ENCODE data around the gene SIMC1. TPM values are rescaled to one million over a fixed set of nuclear protein-coding genes. Genes with fewer than 3 reads are reported as not detected.

SIMC1 gene
- total RNA-seq, 2 donors from 2014 or later: 15.9 to 57.9 TPM

DNA sequence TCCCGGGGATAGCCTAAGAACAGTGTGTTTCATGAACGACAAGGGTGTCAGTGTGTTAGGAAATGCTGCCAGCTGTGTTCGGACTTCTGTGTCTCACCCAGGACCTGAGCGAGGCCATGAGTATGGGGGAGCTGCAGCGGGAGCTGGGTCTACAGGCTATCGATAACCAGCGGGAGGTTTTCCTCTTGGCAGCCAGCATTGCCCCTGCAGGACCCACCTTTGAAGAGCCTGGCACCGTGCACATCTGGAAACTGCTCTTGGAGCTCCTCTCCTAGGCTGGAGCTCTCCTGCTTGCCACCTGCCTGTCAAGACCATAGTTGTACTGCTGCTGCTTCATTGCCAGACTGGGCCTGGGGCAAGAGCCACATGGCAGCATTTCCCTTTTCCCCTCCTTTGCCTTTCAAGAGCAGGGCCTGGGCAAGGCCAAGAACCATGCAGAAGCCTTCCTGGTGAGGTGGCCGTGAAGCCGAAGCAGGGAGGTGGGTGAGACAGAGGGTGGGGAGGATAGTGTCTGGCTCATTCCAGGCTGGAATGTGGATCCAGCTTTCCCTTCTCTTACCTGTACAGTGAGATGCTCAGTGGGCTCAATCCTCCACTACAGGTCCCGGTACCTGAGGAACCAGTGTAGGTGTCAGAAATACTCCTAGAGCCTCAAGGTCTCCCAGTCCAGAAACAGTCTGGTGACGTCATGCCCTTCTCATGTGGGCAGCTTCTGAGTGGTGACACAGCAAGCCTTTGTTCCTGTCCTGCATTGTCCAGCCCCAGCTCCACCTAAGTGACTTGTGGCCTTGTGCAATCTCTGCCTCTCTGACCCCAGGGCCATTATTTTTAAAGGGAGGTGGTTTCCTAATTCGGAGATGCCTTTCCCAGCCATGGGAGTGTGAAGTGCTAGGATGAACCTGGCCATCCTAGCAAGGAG is 133.7 kb downstream of the SIMC1 start:
- WGBS: 93% methylated on average over 13 of the region's 13 CpGs
- Histone ChIP-seq H3K36me3 (no peaks in the 10 kb centered on the region), H3K27me3 (replicated peaks; ENCODE audit: insufficient read depth) (no peaks in the 10 kb centered on the region), H3K9me3 (no peaks in the 10 kb centered on the region), H3K4me3 (no peak overlapping the region), H3K4me1 (replicated peaks) (no peaks in the 10 kb centered on the region), H3K27ac (no peak overlapping the region)
- TF ChIP-seq, protein P1, sequence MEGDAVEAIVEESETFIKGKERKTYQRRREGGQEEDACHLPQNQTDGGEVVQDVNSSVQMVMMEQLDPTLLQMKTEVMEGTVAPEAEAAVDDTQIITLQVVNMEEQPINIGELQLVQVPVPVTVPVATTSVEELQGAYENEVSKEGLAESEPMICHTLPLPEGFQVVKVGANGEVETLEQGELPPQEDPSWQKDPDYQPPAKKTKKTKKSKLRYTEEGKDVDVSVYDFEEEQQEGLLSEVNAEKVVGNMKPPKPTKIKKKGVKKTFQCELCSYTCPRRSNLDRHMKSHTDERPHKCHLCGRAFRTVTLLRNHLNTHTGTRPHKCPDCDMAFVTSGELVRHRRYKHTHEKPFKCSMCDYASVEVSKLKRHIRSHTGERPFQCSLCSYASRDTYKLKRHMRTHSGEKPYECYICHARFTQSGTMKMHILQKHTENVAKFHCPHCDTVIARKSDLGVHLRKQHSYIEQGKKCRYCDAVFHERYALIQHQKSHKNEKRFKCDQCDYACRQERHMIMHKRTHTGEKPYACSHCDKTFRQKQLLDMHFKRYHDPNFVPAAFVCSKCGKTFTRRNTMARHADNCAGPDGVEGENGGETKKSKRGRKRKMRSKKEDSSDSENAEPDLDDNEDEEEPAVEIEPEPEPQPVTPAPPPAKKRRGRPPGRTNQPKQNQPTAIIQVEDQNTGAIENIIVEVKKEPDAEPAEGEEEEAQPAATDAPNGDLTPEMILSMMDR (IDR thresholded peaks at IDR 0.05): no peak
- TF ChIP-seq POLR2AphosphoS5 (IDR thresholded peaks at IDR 0.05) (no peak), POLR2A (IDR thresholded peaks at IDR 0.05) (no peak)
- intact Hi-C loops (cut with DNase I): no loop called here
- DNase-seq (ENCODE audit: low spot score): no peak

DNA sequence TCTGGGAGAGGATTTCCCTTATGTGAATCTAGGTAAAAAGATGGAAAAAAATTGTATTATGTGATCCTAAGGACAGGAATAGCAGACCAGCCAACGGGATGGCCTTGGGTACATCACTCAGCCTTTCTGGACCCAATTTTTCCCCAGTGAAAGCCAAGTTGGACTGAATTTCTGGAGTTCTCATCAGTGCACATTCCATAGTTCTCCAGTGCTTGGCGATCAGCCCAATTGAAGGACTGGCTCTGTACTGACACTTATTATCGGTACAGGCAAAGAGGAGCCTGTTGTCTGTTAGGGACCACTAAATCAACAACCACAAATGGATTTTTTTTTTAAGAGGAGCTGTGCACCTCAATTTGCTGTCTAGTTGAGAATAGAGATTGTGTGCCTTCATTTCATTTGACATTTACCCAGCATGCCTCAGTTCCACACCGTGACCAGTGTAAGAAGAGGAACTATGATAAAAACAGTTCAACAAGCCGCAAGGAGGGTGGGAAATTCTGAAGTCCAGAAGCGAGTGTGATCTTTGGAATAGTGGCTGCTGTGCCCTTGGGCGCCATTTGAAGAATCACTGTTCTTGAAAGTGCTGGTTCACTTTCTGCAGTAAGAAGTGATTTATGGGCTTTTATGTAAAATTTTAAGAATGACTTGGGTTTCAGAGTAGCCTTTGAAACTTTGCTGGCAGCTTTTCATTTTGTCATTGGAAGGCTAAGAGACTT is 135.0 kb downstream of the SIMC1 start:
- Histone ChIP-seq H3K27ac (no peak overlapping the region), H3K27me3 (replicated peaks; ENCODE audit: insufficient read depth) (no peaks in the 10 kb centered on the region), H3K4me3 (no peak overlapping the region), H3K4me1 (replicated peaks) (no peaks in the 10 kb centered on the region), H3K9me3 (no peaks in the 10 kb centered on the region), H3K36me3 (no peaks in the 10 kb centered on the region)
- DNase-seq (ENCODE audit: low spot score): no peak
- 37% methylated on average over 7 of the region's 7 CpGs for WGBS
- intact Hi-C loops (cut with DNase I): no loop called here
- TF ChIP-seq, protein P1 (IDR thresholded peaks at IDR 0.05): no peak
- TF ChIP-seq POLR2A (IDR thresholded peaks at IDR 0.05): no peak

DNA sequence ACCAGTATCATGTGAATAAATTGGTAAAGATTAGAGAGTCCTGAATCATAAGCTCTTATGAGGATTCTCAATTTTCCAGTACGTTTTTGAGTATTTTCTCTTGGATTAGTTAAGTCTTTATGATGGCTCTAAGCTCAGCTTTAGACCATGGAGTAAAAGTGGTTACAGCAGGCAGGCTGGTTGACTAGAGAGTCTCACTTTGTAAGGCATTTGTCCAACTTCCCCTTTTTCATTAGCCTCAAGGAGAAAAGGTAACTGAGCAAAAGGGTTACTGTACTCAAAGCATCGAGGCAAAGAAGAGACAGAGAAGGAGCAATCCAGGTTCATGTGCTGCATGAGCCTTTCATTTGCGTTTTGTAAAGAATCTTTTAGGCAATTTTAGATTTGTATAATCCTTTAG is 141.7 kb downstream of the SIMC1 start:
- intact Hi-C loops (cut with DNase I): no loop called here
- 92% methylated on average over 3 of the region's 3 CpGs for WGBS
- Histone ChIP-seq H3K9me3 (no peaks in the 10 kb centered on the region), H3K36me3 (peaks cover 0 to 4% of the 10 kb centered on the region in 2 donors), H3K4me1 (replicated peaks) (no peaks in the 10 kb centered on the region), H3K27me3 (replicated peaks; ENCODE audit: insufficient read depth) (no peaks in the 10 kb centered on the region), H3K27ac (no peak overlapping the region), H3K4me3 (no peak overlapping the region)
- DNase-seq (ENCODE audit: low spot score): no peak
- TF ChIP-seq, protein P1 (IDR thresholded peaks at IDR 0.05): no peak

DNA sequence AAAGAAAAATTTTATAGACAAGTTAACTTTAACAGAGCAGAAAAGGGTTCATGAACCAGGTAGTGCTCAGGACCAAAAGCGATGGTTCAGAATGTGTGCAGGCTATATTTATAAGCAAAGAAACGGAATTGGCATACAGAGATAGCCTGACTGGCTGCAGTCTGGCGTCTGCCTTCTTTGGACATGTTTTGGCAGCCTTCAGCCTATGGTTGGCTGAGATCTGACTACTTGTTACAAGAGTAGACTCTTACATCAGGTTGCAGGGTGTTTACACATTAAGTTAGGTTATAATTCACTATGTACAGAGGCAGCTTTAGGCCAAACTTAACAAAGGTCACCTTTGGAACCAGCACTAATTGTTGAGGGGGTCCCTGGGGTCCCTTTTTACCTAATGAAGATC is 143.2 kb downstream of the SIMC1 start:
- no peaks in the 10 kb centered on the region for H3K27me3 ChIP-seq (replicated peaks; ENCODE audit: insufficient read depth)
- DNase-seq (ENCODE audit: low spot score): no peak
- no peaks in the 10 kb centered on the region for H3K4me1 ChIP-seq (replicated peaks)
- 70% methylated on average over 3 of the region's 3 CpGs for WGBS
- H3K4me3 ChIP-seq: no peak overlapping the region
- H3K27ac ChIP-seq: peak overlapping the region in 1 of 2 donors; percentile 27
- H3K36me3 ChIP-seq: peaks cover 0 to 4% of the 10 kb centered on the region in 2 donors
- no peak for TF ChIP-seq POLR2AphosphoS5 (IDR thresholded peaks at IDR 0.05)
- TF ChIP-seq POLR2A (IDR thresholded peaks at IDR 0.05): no peak
- TF ChIP-seq, protein P1 (IDR thresholded peaks at IDR 0.05): no peak
- intact Hi-C loops (cut with DNase I): no loop called here
- no peaks in the 10 kb centered on the region for H3K9me3 ChIP-seq

All from prostate gland (tissue), 2 donors.